Activated T-helper 9 cell treated with anti-CD3 and anti-CD28 coated beads, Interleukin-2, amount 50 U/mL, for 16 hours (primary cell): ENCODE data around the gene AKAP6.
"Not testable (repeated sequence)": the region's sequence is repeated elsewhere in the genome, so short reads cannot be mapped to it uniquely, and the experiment has no call there.

ENCODE experiments used
- DNase-seq: peaks from one replicate; pipeline ENCODE4 v3.0.0-alpha.2; 2020; ENCODE audit warnings: low read depth

Gene AKAP6

DNA sequence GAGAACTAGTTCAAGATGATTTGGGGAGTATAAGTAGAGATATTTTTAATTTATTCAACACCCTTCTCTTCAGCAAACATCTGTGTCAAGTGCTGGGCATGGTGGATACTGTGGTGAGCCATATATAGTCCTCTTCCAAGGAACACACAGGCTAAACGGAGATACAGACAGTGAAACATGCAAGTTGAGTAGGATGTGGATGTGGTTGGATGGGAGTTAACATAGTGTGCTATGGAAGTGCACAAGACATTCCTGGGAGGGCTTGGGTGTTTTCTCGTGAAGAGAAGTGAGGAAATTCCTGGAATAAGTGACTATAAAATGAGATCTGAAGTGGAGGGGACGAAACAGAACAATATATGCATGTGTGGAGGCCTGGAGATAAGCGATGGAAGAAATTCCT lies 428.5 kb downstream of the AKAP6 start:
- DNase-seq = no peak

DNA sequence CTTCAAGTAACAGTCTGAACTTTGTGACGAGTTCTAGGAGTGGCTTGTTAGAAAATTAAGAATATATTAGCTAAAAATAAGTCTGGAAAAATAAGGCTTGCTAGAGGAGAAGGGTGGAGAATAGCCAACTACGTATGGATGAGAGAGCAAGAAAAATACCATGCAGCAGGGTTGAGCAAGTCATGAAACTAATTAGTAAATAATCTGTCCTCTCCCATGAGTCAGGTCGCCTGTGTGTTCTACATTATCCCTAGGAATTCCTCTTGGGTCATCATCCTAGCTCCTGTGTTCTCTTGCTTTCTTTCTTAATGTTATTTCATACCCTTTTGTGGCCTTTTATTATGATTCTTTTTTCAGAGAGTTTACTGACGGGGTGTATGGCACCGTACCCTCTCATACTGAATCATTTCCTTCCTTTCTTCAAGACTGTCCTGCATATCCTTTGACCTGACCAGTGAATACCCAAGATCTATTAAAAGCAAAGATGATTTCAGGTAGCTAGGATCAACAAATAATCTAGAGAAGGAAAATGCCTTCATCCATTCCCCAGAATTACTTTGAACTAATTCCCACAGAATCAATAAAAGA lies 432.4 kb downstream of the AKAP6 start:
- no peak for DNase-seq

DNA sequence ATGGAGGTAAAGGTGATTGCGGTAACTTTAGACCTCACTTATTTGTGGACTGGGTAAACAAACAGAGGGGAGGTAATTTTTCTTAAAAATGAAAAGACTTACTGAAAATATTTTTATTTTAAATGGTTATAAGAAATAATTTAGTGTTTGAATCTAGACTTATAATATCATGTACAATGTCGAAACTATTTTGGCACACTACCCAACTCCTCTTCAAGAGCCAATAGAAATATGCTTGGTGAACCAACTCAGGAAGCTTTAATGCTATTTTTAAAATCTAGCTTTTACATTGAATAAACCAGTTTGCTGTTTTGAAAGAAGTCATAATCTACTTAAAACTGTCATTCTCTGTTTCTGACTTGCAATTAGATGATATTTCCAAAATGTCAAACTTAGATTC lies 433.8 kb downstream of the AKAP6 start:
- DNase-seq = no peak

DNA sequence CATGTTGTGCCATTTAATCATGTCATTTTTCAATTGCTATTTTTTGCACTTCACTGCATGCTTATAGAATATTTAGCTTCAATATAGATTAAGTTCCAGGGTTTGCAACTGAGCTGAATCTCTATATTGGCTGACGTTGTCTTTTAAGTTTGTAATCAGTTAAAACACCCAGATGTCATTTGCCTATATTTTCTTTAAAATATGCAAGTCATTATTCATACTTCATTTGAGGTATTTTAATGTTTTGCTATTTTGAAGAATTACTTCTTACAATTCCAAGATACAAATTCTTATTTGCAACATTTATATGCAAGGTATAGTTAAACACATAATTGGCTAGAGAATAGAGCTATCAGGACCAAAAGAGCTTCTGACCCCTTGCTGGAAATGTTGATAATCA lies 434.6 kb downstream of the AKAP6 start:
- no peak for DNase-seq

DNA sequence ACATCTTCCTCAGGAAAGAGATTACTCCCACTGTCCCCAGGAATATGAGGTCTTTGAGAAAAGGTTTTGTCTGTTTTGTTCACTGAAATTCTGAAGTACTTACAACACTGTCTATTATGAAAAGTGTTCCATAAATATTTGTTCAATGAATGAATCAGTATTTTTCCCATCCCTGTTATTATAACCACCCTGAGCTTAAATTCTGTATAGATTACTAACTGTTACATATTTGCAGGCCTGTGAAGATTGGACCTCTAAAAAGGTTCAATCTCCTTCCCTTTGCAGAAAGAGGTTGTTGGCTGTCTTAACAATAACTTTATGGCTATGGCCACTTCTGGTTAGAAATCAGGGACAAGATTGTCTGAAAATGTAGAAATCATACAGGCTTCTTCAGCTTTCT lies 435.0 kb downstream of the AKAP6 start:
- no peak for DNase-seq

DNA sequence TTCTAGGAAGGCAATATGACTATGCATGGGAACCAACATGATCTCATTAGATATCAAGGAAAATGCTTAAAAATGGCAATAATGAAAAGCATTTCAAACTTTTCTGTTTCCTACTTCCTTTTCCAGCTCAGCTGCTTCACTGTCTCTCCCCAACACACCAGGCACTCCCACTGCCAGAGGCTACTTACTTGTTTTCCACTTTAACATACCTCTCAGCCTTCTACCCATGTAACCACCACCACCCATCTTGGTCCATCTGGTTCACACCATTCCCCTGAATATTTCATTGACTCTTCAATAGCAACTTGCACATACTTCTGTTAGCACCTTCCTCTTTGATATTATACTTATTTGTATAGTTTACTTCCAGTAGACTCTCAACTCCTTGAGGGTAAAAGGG lies 441.3 kb downstream of the AKAP6 start:
- DNase-seq = no peak

DNA sequence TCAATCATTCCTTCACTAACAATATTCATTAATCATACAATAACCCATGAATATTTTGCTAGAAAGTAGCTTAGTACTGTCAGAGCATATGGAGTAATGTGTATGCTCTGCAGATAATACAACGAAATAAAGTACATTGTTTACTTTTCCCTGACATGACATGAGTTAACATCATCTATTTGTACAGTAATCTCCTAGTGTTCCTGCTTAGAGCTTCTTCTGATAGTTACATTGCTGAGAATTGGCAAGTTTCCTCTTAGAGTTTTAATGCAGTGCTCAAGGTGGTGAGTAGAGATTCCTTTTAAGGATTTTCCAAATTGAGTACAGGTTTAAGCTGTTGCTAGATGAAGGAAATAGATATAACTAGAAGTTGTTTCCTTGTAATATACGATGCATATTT lies 445.1 kb downstream of the AKAP6 start:
- DNase-seq = no peak

DNA sequence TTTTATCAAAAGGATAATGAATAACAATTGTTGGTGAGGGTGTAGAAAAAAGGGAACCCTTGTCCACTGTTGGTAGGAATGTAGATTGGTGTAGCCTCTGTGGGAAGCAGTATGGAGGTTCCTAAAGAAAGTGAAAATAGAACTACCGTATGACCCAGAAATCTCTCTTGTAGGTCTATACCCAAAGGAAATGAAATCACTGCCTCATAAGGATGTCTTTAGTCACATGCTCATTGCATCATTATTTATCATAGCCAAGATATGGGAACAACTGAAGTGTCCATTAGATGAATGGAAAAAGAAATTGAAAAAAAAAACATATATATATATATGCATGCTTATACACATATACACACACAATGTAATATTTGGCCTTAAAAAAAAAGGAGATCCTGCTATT lies 450.7 kb downstream of the AKAP6 start:
- DNase-seq = no peak

DNA sequence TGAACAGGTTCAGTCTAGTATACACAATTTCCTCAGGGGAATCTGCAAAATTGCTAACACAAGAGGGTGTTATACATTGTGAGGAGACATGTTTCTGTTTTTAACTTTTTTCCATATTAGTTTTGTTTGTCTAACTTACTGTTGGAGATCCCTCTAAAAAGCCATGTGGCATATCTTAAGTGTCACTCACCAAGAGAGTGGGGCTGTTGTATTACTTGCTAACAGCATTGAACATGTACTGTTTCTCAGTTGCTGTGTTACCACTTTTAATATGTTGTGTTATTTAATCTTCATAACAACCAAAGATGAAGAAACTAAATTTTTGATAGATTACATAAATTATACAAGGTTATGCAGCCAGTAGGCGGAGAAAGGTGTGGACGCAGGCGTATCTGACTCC lies 455.3 kb downstream of the AKAP6 start:
- DNase-seq = no peak

DNA sequence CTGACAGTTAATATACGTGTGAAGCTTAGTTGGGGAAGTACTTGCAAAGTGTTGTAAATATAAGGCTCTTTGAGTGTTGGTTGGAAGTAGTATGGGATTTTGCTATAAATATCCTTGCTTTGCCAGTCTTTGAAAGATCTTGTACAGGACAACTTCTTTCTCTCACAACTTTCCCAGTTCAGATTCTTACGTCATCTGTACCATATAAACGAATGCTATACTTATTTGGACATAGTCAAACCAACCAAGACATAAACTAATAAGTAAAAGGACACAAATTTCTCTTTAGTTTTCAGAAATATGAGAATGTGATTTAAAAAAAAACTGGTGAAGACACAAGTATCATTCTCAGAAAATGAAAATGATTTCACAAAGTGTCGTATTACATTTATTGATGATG lies 456.5 kb downstream of the AKAP6 start:
- DNase-seq = no peak

DNA sequence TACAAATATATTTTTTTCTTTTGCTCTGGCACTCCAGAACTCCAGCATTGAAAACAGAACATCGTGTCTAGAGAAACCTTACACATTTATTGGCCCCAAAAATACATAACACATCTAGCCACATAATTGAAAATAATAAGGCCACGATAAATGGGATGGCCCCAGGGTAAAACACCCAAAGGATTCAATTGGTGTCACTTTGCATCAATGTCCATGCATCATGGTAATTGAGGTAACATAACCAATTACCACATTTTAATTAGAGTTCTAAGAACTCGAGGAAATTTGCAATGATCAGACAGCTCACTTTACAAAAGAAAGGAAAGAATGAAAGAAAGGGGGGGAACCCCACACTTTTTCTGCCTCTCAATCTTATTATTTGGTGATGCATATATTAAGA lies 457.8 kb downstream of the AKAP6 start:
- DNase-seq = no peak

DNA sequence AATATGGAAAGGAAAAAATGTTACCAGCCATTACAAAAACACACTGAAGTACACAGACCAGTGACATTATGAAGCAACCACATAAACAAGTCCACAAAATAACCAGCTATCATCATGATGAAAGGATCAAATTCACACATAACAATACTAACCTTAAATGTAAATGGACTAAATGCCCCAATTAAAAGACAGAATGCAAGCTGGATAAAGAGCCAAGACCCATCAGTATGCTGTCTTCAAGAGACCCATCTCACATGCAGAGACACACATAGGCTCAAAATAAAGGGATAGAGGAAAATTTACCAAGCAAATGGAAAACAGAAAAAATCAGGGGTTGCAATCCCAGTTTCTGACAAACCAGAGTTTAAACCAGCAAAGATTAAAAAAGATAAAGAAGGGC lies 463.9 kb downstream of the AKAP6 start:
- not testable (repeated sequence) for DNase-seq

DNA sequence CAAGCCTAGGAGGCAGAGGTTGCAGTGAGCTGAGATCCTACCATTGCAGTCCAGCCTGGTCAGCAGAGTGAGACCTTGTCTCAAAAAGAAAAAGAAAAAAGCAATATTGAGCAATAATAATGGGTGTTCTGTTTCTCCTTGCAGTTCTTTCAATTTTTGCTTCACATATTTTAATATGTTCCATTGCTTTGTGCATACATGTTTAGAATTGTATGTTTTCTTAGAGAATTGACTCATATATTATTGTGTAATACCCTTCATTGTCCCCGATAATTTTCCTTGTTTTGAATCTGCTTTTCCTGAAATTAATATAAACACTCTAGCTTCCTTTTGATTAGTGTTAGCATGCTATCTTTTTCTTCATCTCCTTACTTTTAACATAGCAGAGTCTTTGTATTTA lies 471.2 kb downstream of the AKAP6 start:
- no peak for DNase-seq

DNA sequence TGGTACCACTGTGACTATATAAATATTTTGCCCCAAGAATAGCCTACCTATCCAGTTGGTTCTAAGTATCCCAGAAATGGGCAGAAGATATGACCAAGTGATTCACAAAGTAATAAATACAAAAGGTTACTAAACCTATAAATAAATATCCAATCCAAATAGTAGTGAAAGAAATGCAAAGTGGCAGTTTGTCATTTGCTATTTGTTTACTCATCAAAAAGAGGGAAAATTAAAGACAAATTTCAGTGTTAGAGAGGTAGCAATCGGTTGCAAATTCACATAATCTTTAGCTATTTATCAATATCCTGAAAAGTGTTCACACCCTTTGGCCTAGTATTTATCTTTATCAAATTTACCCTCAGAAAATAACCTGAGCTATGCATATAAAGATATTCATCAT lies 473.2 kb downstream of the AKAP6 start:
- DNase-seq = no peak

DNA sequence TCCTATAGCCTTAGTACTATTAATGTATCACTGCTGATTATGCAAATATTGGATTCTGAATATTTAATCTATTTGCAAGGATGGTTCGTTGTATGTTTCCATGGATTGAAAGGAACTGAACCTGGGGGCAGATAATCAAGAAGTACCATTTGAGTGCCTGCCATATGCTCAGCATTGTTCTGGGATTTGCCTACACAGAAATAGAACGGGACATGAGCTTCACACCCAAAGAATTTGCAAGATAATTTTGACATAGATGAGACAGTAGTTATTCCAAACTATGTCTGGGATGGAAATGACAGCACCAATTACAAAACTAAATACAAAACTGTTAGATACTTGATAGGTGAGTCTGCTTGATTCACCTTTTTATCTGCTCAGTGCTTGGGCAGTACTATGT lies 476.9 kb downstream of the AKAP6 start:
- no peak for DNase-seq

DNA sequence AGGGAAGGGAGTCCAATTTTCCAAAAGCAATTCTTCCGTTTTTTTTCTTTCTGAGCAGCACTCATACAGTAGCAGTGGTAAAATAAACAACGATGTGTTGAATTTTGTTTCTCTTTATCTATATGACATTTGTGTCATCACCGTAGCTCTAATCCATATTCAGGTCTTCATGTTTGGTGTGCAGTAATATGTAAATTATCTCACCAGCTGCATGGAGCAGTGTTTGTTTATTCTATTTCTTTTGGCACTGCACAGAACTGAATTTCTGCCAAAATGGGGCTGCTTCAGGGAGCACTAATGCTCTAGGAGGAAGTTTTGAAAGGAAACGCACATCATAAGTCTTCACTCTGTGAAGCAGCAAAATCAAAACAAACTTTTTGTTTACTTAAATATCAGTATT lies 479.5 kb downstream of the AKAP6 start:
- no peak for DNase-seq

DNA sequence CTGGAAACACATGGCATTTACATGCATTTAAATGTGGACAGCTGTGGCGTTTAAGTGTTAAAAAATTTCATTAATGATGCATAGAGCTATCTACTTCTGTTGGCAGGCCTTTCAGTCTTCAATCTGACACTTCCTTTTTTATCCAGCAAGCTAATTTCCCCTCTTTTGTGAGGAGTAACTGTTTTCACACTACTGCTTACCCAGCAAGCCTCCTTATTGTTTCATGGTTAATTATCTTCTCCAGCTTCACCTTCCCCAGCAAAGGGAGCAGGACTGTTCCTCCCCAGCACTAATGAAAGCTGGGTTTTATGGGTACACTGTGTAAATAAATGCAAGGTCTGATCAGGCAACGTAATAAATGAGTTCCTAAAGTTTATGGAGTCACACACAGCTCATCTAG lies 480.2 kb downstream of the AKAP6 start:
- no peak for DNase-seq

DNA sequence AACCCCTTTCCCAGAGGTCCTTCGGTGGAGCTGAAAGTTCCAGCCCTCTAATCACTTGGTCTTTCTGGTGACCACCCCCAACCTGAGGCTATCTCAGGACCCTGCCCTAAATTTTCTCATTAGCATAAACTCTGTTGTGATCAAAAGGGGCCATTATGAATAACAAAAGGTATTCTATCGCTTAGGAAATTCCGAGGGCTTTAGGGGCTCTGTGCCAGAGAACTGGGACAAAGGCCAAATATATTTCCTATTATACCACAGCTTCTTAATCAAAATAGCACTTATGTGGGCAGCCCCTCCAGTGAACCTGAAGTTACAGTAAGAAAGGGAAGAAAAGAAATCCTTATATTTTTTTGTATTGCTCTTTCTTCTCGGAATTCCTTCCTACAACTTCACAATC lies 484.3 kb downstream of the AKAP6 start:
- DNase-seq = no peak

DNA sequence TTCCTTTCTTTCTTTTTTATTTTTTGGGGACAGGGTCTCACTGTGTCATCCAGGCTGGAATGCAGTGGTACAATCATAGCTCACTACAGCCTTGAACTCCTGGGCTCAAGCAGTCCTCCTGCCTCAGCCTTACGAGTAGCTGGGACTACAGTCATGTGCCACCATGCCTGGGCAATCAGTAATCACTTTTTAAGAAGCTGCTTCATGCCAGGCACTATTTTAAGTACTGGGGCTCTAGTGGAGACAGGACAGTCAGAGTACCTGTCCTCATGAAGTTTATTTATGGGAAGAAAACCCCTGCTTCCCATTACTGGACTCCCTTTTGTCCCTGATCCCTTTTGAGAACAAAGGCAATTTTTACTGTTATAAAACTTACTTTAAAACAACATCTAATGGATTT lies 485.6 kb downstream of the AKAP6 start:
- DNase-seq = no peak

DNA sequence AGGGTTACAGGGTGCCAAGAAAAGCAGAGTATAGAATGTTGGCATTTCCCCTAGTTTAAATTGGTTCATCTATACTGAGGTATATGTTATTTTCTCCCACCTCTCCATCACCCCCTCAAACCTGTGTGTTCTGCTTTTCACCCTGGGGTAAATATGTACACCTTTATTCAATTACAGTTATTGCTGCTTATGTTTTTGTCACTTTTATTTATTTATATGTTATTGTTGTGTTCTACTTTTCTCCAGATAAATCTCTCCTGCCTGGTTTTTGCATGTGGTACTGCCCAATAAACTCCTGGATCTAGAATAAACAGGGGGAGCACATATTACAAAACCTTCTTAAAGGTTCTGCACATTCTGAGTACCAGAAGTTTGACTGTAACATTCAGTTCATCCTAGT lies 487.5 kb downstream of the AKAP6 start:
- DNase-seq = no peak

DNA sequence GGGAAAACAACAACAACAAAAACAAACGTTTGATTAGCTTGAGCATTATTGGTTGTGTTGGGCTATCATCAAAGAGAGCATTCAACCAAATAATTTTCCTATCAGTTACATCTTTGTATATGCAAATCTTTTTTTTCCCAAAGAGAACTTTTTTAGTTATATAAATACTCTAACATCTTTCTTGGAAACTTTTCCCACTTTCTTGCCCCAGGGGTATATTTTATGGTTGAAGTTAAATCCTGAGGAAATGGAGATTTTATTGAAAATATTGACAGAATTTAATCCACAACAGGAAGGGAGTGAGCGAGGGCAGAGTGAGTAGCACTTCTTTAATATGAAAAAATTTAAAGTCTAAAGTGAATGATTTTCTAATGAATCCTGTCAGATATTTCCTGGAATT lies 488.7 kb downstream of the AKAP6 start:
- no peak for DNase-seq

DNA sequence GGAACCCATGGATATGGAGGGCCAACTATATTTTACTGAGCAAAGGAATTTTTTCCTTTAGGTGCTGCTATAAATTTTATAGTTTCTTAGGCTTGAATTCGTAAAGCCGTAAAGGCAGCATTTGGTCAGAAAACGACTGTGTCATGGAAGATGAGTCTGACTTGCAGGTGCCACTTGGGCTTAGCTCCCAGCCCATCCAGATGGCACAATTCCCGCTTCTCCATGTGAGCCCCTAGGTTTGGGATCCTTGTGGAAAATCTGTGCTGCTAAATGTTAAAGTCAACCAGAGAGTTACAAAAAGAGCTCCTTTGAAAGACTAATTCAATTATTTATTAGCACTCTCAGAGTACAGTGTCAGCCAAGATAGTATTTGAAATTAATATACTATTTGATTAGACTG lies 489.5 kb downstream of the AKAP6 start:
- DNase-seq = no peak

DNA sequence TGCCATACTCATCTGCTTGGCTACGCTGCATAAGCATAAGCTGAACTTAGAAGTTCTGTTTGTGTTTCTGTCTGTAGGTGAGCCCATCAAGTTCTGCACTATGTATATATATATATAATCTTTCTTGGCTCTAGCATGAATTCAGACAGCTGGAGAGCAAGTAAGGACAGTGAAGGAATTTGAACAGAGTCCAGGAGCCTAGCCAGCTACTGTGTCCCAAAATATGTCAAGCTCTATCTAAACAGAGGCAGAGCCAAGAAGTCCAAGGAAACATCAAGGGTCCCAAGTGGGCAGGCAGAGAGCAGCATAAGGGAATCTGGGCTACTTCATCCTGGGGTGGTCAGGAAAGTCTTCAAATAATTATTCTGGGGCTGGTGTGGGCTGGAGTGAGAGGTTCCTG lies 491.1 kb downstream of the AKAP6 start:
- DNase-seq = no peak

DNA sequence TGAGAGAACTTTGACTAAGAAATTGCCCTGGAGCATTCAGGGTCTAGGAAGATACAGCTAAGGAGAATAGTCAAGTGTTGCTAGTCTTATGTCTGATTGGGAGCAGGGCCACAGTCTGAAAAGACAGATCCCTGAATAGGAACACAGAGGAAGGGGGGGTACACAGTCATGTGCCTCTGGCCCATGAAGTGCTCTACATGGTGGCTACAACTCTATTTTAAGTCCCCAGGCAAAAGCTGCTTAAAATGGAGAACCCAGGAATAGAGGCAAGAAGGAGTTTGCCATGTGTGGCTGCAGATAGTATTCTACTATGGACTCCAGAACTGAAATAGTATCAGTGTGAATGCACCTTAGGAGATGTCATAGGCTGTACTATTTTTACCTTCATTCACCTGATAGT lies 491.6 kb downstream of the AKAP6 start:
- no peak for DNase-seq
